ENCODE measurements around the gene WDR7.

WDR7 gene

DNA sequence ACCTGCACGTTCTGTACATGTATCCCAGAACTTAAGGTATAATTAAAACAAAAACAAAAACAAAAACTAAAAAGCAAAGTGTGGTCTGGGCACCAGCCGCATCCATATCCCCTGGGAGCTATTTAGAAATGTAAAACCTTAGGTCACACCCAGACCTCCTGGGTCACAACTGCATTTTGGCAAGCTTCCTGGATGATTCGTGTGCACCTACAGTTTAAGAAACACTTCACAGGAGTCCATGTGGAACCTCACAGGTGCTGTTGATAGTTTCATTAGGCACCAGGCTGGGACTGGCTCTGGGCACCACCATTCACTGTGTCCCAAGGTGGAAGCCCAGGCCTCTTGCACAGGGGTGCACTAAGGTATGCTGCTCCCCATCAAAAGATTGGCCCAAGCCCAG lies 392.1 kb downstream of the WDR7 start:
- peaks cover 5% of the 10 kb centered on the region for H3K27me3 Mint-ChIP-seq

DNA sequence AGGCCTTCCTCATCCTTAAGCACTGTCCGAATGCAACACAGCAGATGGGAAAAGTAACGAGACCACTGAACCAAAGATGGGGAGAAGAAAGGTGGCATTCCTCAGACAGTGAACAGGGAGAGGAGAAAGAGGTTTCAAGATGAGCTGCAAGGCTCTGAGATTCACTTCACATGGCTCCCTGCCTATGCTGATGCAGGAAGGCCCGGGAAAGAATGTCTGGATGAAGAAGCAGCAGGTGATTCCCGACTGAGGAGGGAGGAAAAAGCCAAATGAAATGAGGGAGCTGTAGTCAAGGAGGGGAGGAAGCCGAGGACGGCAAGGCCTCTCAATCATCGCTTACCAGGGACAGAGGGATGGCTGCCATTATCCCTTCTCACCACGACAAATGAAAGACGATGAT lies 397.2 kb downstream of the WDR7 start:
- H3K4me1 Mint-ChIP-seq = no peaks in the 10 kb centered on the region
- H3K9me3 Mint-ChIP-seq = no peaks in the 10 kb centered on the region
- peak overlapping the region; percentile 63 for H3K27ac Mint-ChIP-seq
- H3K27me3 Mint-ChIP-seq = no peaks in the 10 kb centered on the region
- no peak overlapping the region for H3K4me3 Mint-ChIP-seq
- no peaks in the 10 kb centered on the region for H3K36me3 Mint-ChIP-seq

More for the DNA sequence above, 392.1 kb downstream of the WDR7 start:
- Mint-ChIP-seq H3K27ac (no peak overlapping the region), H3K4me3 (no peak overlapping the region), H3K4me1 (no peaks in the 10 kb centered on the region), H3K36me3 (no peaks in the 10 kb centered on the region), H3K9me3 (no peaks in the 10 kb centered on the region)

DNA sequence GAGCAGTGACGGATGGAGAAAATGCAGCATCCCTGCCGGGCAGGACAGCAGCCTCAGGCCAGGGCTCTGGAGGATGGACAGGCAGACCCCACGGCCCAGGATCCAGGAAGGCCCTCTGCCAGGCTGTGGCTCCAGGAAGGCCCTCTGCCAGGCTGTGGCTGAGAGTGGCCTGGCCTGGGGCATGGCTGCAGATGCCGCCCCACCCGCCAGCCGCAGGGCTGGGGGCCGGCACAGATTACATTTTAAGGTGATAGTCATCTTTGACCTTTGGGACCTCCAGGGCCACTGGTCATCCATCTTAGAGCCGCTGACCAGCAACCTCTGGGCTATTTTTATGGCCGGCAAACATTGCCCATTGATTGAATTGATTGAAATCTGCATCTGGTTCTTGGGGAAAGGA lies 397.7 kb downstream of the WDR7 start:
- Mint-ChIP-seq H3K9me3 (no peaks in the 10 kb centered on the region), H3K4me1 (no peaks in the 10 kb centered on the region), H3K27ac (no peak overlapping the region), H3K36me3 (no peaks in the 10 kb centered on the region), H3K27me3 (no peaks in the 10 kb centered on the region), H3K4me3 (no peak overlapping the region)

DNA sequence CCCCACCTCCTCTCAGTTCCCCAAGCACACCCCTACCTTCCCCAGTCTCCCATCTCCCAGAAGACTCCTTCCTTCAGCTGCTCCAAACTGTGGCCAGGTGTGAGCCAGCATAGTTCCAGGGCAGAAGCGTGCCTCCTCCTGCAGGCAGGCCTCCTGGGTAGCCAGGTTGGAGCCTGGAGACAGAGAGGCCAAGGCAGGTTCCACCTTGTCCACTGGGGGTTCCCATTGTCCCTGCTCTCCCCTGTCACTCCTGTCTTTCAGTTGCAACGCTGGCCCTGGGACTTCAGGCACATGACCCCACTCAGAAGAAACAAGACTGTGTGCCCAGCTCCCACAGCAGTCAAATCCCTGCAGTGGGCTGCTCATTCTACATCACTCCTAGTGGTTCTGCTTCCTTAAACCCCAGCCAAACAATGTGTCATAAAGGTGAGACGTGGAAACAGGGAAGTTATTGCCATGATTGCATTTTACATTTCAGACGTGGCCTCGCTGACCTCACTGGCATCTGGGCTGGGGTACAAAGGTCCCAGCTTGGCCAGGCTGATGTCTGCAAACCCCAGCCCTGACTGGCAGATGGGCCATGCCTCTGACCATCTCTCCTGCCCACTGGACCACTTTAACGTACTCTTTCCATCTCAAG lies 399.3 kb downstream of the WDR7 start:
- Mint-ChIP-seq H3K27ac (no peak overlapping the region), H3K4me1 (no peaks in the 10 kb centered on the region), H3K27me3 (peaks cover 1% of the 10 kb centered on the region), H3K36me3 (no peaks in the 10 kb centered on the region), H3K4me3 (no peak overlapping the region), H3K9me3 (no peaks in the 10 kb centered on the region)

DNA sequence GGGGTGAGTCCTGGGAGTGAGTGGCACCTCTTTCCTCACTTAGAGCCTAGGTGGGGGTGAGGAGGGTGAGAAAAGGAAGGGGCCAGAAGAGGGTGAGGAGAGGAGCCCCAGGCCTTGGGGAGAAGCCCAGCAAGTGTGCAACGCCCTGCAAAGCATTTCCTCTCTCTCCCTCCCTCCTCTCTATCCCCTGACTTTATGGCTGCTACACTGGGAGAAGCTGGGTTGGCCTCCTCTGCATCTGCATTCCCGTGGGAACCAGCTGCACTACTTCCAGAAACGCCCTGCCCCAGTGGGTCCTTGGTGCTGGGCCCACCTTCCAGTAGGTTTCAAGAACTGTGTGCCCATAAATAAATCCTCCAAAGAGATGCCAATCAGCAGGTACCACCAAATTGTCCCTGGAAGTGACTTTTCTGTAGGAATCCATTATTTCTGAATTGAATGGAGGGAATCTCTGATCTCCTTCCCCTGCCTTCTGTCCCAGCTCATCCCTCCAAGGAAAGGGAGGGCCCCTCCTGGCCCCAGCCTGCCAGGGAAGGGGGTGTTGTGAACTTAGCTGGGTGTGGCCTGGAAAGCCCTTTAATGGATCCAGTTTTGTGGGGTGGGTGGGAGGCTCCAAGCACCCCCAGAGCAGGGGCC lies 400.0 kb downstream of the WDR7 start:
- H3K9me3 Mint-ChIP-seq = no peaks in the 10 kb centered on the region
- H3K4me1 Mint-ChIP-seq = no peaks in the 10 kb centered on the region
- H3K4me3 Mint-ChIP-seq = no peak overlapping the region
- H3K27ac Mint-ChIP-seq = no peak overlapping the region
- H3K36me3 Mint-ChIP-seq = no peaks in the 10 kb centered on the region
- H3K27me3 Mint-ChIP-seq = peaks cover 1% of the 10 kb centered on the region

DNA sequence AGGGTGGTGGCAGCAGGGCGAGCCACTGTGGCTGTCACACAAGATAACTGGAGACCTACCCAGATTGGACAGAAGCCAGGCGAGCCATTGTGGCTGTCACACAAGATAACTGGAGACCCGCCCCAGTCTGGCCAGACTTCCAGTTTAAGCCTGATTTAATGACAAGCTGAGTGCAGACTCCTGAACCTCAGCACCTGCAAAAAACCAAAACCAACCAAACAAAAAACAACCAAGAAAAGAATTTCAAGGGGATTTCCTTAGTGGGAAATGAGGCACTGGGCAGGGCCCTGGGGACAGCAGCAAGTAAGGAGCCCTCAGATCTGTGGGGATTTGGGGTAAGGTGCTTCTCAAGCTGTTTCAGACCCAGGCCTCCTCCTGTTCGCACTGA lies 400.5 kb downstream of the WDR7 start:
- Mint-ChIP-seq H3K4me3 (no peak overlapping the region), H3K36me3 (no peaks in the 10 kb centered on the region), H3K27me3 (peaks cover 1% of the 10 kb centered on the region), H3K9me3 (no peaks in the 10 kb centered on the region), H3K27ac (no peak overlapping the region), H3K4me1 (no peaks in the 10 kb centered on the region)

DNA sequence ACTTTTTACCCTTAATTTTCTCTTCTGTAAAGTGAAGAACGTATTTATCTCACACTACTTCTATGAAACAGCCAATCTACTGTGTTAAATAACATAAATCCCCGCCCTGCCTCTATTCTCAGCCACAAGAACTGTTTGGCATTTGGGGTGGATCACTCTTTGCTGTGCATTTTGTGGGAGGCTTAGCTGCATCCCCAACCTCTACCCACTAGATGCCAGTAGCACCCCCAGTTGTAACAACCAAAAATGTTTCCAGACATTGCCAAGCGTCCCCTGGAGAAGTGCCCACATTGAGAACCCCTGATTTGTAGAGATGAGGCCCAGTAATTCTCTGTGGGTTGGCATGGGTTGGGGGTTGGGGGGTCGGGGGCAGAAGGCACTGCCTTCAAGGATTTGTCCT lies 401.0 kb downstream of the WDR7 start:
- H3K36me3 Mint-ChIP-seq = no peaks in the 10 kb centered on the region
- peaks cover 3% of the 10 kb centered on the region for H3K27me3 Mint-ChIP-seq
- no peak overlapping the region for H3K4me3 Mint-ChIP-seq
- H3K27ac Mint-ChIP-seq = no peak overlapping the region
- no peaks in the 10 kb centered on the region for H3K9me3 Mint-ChIP-seq
- H3K4me1 Mint-ChIP-seq = no peaks in the 10 kb centered on the region

DNA sequence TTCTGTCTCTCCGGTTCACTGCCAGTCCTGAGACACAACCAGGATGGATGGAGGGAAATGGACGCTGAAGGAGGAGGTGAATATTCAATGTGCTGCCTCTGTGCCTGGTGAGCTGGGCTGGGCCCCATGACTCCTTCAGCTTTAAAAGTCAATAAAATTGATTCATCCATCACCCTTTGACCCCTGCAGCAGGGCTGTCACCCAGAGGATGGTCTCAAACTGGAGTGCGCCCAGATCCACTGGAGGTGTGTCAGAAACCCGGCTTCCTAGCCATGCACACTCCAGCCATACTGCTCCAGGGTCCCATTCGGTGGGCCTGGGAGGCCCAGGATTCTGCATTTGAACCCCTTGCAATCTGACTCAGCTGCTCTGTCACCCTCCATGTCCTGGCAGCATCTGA lies 401.6 kb downstream of the WDR7 start:
- Mint-ChIP-seq H3K9me3 (no peaks in the 10 kb centered on the region), H3K27ac (no peak overlapping the region), H3K4me1 (no peaks in the 10 kb centered on the region), H3K36me3 (no peaks in the 10 kb centered on the region), H3K27me3 (peaks cover 3% of the 10 kb centered on the region), H3K4me3 (no peak overlapping the region)

DNA sequence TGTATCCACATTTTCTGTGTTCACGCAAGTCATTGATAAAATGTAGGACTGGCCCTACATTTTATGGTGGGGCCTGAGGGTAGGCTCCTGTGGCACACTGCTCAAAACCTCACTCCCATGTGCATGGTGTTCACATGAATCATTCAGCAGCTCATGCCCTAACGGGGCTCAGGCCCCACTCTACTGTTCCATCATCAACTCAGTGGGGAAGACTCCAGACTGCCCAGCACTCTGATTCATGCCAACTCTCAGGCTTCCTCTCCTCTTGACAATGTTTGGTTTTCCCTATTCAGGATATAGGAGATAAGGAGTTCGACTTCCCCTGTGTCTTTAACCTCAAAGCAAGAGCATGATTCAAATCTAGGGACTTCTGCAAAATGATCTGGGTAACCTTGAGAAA lies 403.7 kb downstream of the WDR7 start:
- Mint-ChIP-seq H3K9me3 (no peaks in the 10 kb centered on the region), H3K27ac (no peak overlapping the region), H3K36me3 (no peaks in the 10 kb centered on the region), H3K27me3 (peaks cover 3% of the 10 kb centered on the region), H3K4me3 (no peak overlapping the region), H3K4me1 (no peaks in the 10 kb centered on the region)

DNA sequence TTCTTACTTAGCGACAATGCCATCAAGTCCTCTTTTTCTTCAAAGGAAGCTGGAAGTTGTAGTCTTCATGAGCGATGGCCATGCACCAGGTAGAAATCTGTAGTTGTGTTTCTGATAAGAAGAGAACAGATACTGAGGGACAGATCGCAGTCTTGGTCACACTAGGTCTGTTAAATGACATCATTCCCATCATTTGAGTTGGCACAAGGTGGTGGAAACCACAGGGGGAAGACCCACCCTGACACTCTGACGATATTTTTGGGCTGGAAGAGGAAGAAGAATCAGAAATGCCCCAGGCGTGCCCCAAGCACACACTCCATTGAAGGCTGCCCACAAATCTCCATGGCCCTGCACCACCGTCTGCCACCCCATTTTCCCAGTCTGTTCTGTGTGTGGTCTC lies 406.7 kb downstream of the WDR7 start:
- Mint-ChIP-seq H3K27me3 (peaks cover 6% of the 10 kb centered on the region), H3K9me3 (no peaks in the 10 kb centered on the region), H3K27ac (no peak overlapping the region), H3K4me1 (no peaks in the 10 kb centered on the region), H3K36me3 (no peaks in the 10 kb centered on the region), H3K4me3 (no peak overlapping the region)

DNA sequence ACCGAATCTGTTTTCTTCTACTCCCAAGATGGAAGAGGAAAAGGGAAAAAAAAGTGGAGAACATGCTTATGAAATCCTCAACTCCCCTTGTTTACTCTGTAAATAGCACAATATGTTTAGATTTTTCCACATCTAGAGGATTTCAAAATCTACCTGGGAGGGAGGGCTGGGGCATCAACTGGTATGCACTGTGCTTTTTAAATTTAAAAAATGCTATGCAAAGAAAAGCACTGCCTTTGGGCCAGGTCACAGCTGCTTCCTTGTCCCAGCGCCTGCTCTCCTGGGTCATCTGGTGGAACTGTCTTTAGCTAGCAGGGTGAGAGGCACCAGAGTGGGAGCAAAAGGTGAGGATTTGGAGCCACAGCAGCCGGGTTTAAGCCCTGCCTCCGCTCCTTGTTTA lies 407.6 kb downstream of the WDR7 start:
- no peaks in the 10 kb centered on the region for H3K36me3 Mint-ChIP-seq
- H3K4me3 Mint-ChIP-seq = no peak overlapping the region
- H3K27me3 Mint-ChIP-seq = peaks cover 6% of the 10 kb centered on the region
- no peak overlapping the region for H3K27ac Mint-ChIP-seq
- no peaks in the 10 kb centered on the region for H3K9me3 Mint-ChIP-seq
- H3K4me1 Mint-ChIP-seq = no peaks in the 10 kb centered on the region

DNA sequence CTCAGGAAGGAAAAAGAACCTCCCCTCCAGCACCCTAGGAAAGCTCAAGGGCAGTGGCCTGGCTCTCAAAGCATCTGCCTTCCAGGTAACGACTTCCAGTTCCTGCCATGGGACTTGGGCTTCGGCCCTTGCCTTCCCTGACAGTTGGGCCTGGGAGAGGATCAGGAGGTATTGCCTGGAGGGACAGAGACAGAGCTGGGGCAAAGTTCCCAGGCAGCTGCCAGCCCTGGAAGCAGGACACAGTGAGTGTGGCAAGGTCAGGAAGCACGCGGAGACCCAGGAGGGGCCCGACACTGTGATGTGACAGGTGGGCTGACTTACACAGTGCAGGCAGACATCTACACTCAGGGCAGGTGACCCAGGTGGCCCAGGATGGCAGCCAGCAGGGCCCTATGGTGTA lies 408.2 kb downstream of the WDR7 start:
- H3K27me3 Mint-ChIP-seq = peaks cover 8% of the 10 kb centered on the region
- H3K27ac Mint-ChIP-seq = no peak overlapping the region
- no peaks in the 10 kb centered on the region for H3K4me1 Mint-ChIP-seq
- H3K9me3 Mint-ChIP-seq = no peaks in the 10 kb centered on the region
- H3K36me3 Mint-ChIP-seq = no peaks in the 10 kb centered on the region
- H3K4me3 Mint-ChIP-seq = no peak overlapping the region

DNA sequence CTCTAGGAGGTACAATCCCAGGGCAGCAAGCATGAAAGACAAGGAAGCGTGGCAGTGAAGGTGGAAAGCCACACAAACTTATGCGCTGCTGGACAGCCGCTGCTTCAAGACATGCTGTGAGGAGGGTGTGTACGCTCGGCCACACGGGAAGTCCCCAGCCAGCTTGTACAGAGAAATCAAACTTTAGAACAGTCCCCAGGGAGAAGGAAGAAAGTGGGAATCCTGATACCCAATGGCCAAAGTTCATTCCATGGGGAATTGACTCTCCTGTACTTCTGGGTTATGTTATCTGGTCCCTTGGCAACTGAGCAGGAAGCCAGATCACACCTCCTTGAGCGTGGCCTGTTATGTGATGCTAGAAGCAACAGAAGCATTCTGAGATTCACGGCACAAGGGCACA lies 409.7 kb downstream of the WDR7 start:
- no peaks in the 10 kb centered on the region for H3K9me3 Mint-ChIP-seq
- peaks cover 6% of the 10 kb centered on the region for H3K27me3 Mint-ChIP-seq
- H3K4me3 Mint-ChIP-seq = no peak overlapping the region
- H3K36me3 Mint-ChIP-seq = no peaks in the 10 kb centered on the region
- H3K4me1 Mint-ChIP-seq = no peaks in the 10 kb centered on the region
- no peak overlapping the region for H3K27ac Mint-ChIP-seq

DNA sequence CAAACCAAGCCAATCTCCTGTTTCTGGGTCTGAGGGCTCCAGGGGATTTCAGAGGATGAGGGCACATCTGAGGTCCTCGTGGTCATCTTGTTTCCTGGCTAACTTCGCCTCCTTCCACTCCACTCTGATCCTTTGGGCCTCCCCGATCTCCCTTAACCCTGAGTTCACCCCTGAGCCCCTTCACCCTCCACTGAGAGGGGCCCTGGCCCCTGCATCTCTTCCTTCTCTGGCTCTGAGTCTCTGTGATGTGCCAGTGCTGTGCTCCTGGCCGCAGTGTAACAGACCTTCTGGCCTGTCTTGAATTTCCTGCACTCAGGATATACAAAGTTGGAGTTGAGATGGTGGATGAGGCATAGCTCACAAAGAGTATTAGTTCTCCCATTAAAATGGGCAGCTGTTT lies 411.0 kb downstream of the WDR7 start:
- H3K4me1 Mint-ChIP-seq = no peaks in the 10 kb centered on the region
- H3K27ac Mint-ChIP-seq = no peak overlapping the region
- no peaks in the 10 kb centered on the region for H3K9me3 Mint-ChIP-seq
- peaks cover 4% of the 10 kb centered on the region for H3K27me3 Mint-ChIP-seq
- H3K4me3 Mint-ChIP-seq = no peak overlapping the region
- no peaks in the 10 kb centered on the region for H3K36me3 Mint-ChIP-seq

DNA sequence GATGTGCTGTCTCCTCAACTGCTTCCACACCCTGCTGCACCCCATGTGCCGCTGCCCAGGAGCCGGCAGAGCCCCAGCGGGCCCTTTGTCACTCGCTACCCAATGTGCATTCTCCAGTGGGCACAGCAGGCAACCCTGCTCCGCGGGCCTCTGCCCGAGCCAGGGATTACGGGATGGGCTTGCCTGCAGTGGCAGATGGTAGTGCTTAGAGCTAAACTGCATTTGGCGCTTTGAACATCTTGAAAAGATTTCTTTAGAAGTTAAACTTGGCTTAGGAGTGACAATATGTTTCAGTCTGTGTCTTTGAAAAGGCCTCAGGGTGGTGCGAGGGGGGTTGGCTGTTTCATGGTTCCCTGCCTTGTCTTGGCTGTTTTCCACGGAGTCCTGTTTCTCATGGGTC lies 411.7 kb downstream of the WDR7 start:
- Mint-ChIP-seq H3K9me3 (no peaks in the 10 kb centered on the region), H3K36me3 (no peaks in the 10 kb centered on the region), H3K27me3 (peaks cover 4% of the 10 kb centered on the region), H3K27ac (no peak overlapping the region), H3K4me3 (no peak overlapping the region), H3K4me1 (no peaks in the 10 kb centered on the region)

DNA sequence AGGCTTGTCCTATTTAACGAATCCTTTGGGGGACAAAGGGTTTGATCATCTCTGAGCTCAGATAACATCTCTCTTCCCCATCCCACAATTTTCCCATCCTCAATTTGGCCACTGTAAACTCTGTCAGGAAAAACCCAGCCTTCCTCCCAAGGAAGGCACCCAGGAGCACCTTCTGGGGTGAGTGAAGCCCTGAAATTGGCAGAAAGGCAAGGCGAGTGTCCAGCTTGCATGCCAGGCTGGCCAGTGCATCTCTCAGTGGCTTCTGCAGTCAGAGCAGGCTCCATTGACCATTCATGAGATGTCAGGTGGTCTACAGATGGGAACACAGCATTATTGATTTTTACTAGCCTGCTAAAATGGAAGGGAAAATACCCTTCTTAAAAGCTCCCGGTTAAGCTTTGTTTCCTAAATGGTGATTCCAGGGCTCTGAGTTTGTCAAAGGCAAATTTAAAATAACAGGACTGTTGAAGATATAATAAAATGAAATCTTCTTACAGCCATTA lies 412.5 kb downstream of the WDR7 start:
- Mint-ChIP-seq H3K4me1 (no peaks in the 10 kb centered on the region), H3K36me3 (no peaks in the 10 kb centered on the region), H3K9me3 (no peaks in the 10 kb centered on the region), H3K27me3 (peaks cover 4% of the 10 kb centered on the region), H3K27ac (no peak overlapping the region), H3K4me3 (no peak overlapping the region)
